ENCODE data around the gene RPL35A. TPM values are rescaled to one million over a fixed set of nuclear protein-coding genes. Genes with fewer than 3 reads are reported as not detected.
"Not testable (repeated sequence)": the region's sequence is repeated elsewhere in the genome, so short reads cannot be mapped to it uniquely, and the experiment has no call there.

The RPL35A gene
- total RNA-seq, 2 experiments from 2014 or later: 803 to 912 TPM

- no peaks in the 10 kb centered on the region for H3K9me3 Mint-ChIP-seq (ENCODE audit: low read depth)
- ATAC-seq (no peak), DNase-seq (no peak)
- H3K27ac Mint-ChIP-seq: peak overlapping the region; percentile 64
- H3K27me3 Mint-ChIP-seq: peaks cover 12% of the 10 kb centered on the region
- CTCF ChIA-PET: no interaction called here
- peaks cover 63% of the 10 kb centered on the region for H3K4me1 Mint-ChIP-seq
- peaks cover 38% of the 10 kb centered on the region for H3K36me3 Mint-ChIP-seq
- H3K4me3 Mint-ChIP-seq: peak overlapping the region; percentile 12
These were observed 8.4 kb downstream of the RPL35A start for GRCh38 chr3:197958346-197958745.

- H3K4me1 Mint-ChIP-seq: peaks cover 58% of the 10 kb centered on the region
- ATAC-seq; DNase-seq; H3K9me3 Mint-ChIP-seq (ENCODE audit: low read depth): not testable (repeated sequence)
- CTCF ChIA-PET: interaction anchor here (1.2 kb wide), 1 partner anchor 53 kb away, joined by 3 read pairs; no protein-coding TSS in a partner anchor
- H3K27ac Mint-ChIP-seq: peak overlapping the region; percentile 64
- peaks cover 33% of the 10 kb centered on the region for H3K36me3 Mint-ChIP-seq
- peaks cover 12% of the 10 kb centered on the region for H3K27me3 Mint-ChIP-seq
- H3K4me3 Mint-ChIP-seq: peak overlapping the region; percentile 12
These were observed 8.9 kb downstream of the RPL35A start for GRCh38 chr3:197958848-197959247.

- no peak for DNase-seq
- Mint-ChIP-seq H3K27ac (peak overlapping the region; percentile 90), H3K4me1 (peaks cover 52% of the 10 kb centered on the region), H3K9me3 (ENCODE audit: low read depth) (no peaks in the 10 kb centered on the region), H3K4me3 (peak overlapping the region; percentile 83), H3K27me3 (peaks cover 12% of the 10 kb centered on the region), H3K36me3 (peaks cover 27% of the 10 kb centered on the region)
- ATAC-seq: no peak
- CTCF ChIA-PET: interaction anchor here (1.2 kb wide), 1 partner anchor 54 kb away, joined by 3 read pairs; no protein-coding TSS in a partner anchor
These were observed 9.5 kb downstream of the RPL35A start for GRCh38 chr3:197959500-197959890.

- H3K4me1 Mint-ChIP-seq: peaks cover 47% of the 10 kb centered on the region
These were observed 10.1 kb downstream of the RPL35A start, which contains the start of gene LMLN for GRCh38 chr3:197959891-197960693. LMLN (plus strand) TSS chr3:197960217; CDS start chr3:197960246, 29 bp downstream.

GRCh38 chr3:197960694-197961581 is 10.9 kb downstream of the RPL35A start:
- CTCF ChIA-PET: no interaction called here
- ATAC-seq (no peak), DNase-seq (peak; percentile 61)
- peaks cover 12% of the 10 kb centered on the region for H3K27me3 Mint-ChIP-seq
- peak overlapping the region; percentile 24 for H3K27ac Mint-ChIP-seq
- H3K4me1 Mint-ChIP-seq: peaks cover 45% of the 10 kb centered on the region
- peak overlapping the region; percentile 83 for H3K4me3 Mint-ChIP-seq
- no peaks in the 10 kb centered on the region for H3K9me3 Mint-ChIP-seq (ENCODE audit: low read depth)
- H3K36me3 Mint-ChIP-seq: peaks cover 15% of the 10 kb centered on the region

More at GRCh38 chr3:197959891-197960693, 10.1 kb downstream of the RPL35A start, which contains the start of gene LMLN:
- Mint-ChIP-seq H3K9me3 (ENCODE audit: low read depth) (no peaks in the 10 kb centered on the region), H3K4me3 (peak within 1 kb of the TSS; percentile 83), H3K27me3 (peaks cover 12% of the 10 kb centered on the region), H3K36me3 (peaks cover 21% of the 10 kb centered on the region), H3K27ac (peak within 1 kb of the TSS; percentile 90)
- CTCF ChIA-PET: interaction anchor here (1.2 kb wide), 1 partner anchor 54 kb away, joined by 3 read pairs; no protein-coding TSS in a partner anchor
- ATAC-seq (peak; percentile 94), DNase-seq (peak; percentile 97)

- ATAC-seq (no peak), DNase-seq (no peak)
- Mint-ChIP-seq H3K36me3 (peaks cover 12% of the 10 kb centered on the region), H3K4me3 (peak overlapping the region; percentile 83), H3K9me3 (ENCODE audit: low read depth) (peaks cover 4% of the 10 kb centered on the region), H3K27me3 (peaks cover 12% of the 10 kb centered on the region), H3K27ac (no peak overlapping the region), H3K4me1 (peaks cover 43% of the 10 kb centered on the region)
- CTCF ChIA-PET: no interaction called here
These were observed 11.6 kb downstream of the RPL35A start for GRCh38 chr3:197961582-197961945.

GRCh38 chr3:197963019-197963637 is 13.1 kb downstream of the RPL35A start:
- no peak for ATAC-seq
- Mint-ChIP-seq H3K4me3 (no peak overlapping the region), H3K27ac (no peak overlapping the region), H3K27me3 (peaks cover 12% of the 10 kb centered on the region), H3K9me3 (ENCODE audit: low read depth) (peaks cover 14% of the 10 kb centered on the region), H3K36me3 (peaks cover 9% of the 10 kb centered on the region), H3K4me1 (peaks cover 32% of the 10 kb centered on the region)
- DNase-seq: no peak
- CTCF ChIA-PET: interaction anchor here (0.9 to 1.6 kb wide), 2 partner anchors 20 to 364 kb away, joined by 3 to 7 read pairs; no protein-coding TSS in a partner anchor

GRCh38 chr3:197967337-197967989 is 17.5 kb downstream of the RPL35A start:
- CTCF ChIA-PET, H3K4me1 Mint-ChIP-seq, H3K27ac Mint-ChIP-seq, H3K36me3 Mint-ChIP-seq, ATAC-seq, H3K27me3 Mint-ChIP-seq, H3K4me3 Mint-ChIP-seq, DNase-seq: not testable (repeated sequence)
- peaks cover 18% of the 10 kb centered on the region for H3K9me3 Mint-ChIP-seq (ENCODE audit: low read depth)

GRCh38 chr3:197970588-197970987 is 20.6 kb downstream of the RPL35A start:
- CTCF ChIA-PET: no interaction called here
- DNase-seq: no peak

GRCh38 chr3:197974016-197974415 is 24.0 kb downstream of the RPL35A start:
- no peak for ATAC-seq
- Mint-ChIP-seq H3K36me3 (peaks cover 4% of the 10 kb centered on the region), H3K27ac (no peak overlapping the region), H3K27me3 (no peaks in the 10 kb centered on the region), H3K4me1 (no peaks in the 10 kb centered on the region), H3K4me3 (no peak overlapping the region), H3K9me3 (ENCODE audit: low read depth) (no peaks in the 10 kb centered on the region)
- no peak for DNase-seq
- CTCF ChIA-PET: no interaction called here

More at GRCh38 chr3:197970588-197970987, 20.6 kb downstream of the RPL35A start:
- ATAC-seq: no peak
- H3K9me3 Mint-ChIP-seq (ENCODE audit: low read depth): peaks cover 18% of the 10 kb centered on the region
- H3K27ac Mint-ChIP-seq: no peak overlapping the region
- H3K4me1 Mint-ChIP-seq: no peaks in the 10 kb centered on the region
- H3K36me3 Mint-ChIP-seq: peaks cover 11% of the 10 kb centered on the region
- H3K27me3 Mint-ChIP-seq: no peaks in the 10 kb centered on the region
- no peak overlapping the region for H3K4me3 Mint-ChIP-seq

GRCh38 chr3:197975311-197975710 is 25.3 kb downstream of the RPL35A start:
- Mint-ChIP-seq H3K36me3 (peaks cover 4% of the 10 kb centered on the region), H3K4me3 (no peak overlapping the region), H3K27ac (no peak overlapping the region), H3K27me3 (no peaks in the 10 kb centered on the region), H3K4me1 (no peaks in the 10 kb centered on the region), H3K9me3 (ENCODE audit: low read depth) (no peaks in the 10 kb centered on the region)
- ATAC-seq: no peak
- CTCF ChIA-PET: interaction anchor here (1.1 kb wide), 1 partner anchor 21 kb away, joined by 3 read pairs; no protein-coding TSS in a partner anchor
- DNase-seq: no peak

GRCh38 chr3:197983076-197983475 is 33.1 kb downstream of the RPL35A start:
- H3K9me3 Mint-ChIP-seq (ENCODE audit: low read depth): no peaks in the 10 kb centered on the region
- H3K4me3 Mint-ChIP-seq: no peak overlapping the region
- CTCF ChIA-PET: no interaction called here
- H3K4me1 Mint-ChIP-seq: peaks cover 4% of the 10 kb centered on the region
- H3K27ac Mint-ChIP-seq: no peak overlapping the region
- H3K36me3 Mint-ChIP-seq: peaks cover 1% of the 10 kb centered on the region
- ATAC-seq (no peak), DNase-seq (no peak)
- no peaks in the 10 kb centered on the region for H3K27me3 Mint-ChIP-seq

All from activated CD8-positive, alpha-beta memory T cell treated with anti-CD3 and anti-CD28 coated beads, Interleukin-2, amount 10 ng/mL, durations not matched to agents 7 days and 5 days (primary cell).